ENCODE data around the gene AQP12B.

AQP12B gene

DNA sequence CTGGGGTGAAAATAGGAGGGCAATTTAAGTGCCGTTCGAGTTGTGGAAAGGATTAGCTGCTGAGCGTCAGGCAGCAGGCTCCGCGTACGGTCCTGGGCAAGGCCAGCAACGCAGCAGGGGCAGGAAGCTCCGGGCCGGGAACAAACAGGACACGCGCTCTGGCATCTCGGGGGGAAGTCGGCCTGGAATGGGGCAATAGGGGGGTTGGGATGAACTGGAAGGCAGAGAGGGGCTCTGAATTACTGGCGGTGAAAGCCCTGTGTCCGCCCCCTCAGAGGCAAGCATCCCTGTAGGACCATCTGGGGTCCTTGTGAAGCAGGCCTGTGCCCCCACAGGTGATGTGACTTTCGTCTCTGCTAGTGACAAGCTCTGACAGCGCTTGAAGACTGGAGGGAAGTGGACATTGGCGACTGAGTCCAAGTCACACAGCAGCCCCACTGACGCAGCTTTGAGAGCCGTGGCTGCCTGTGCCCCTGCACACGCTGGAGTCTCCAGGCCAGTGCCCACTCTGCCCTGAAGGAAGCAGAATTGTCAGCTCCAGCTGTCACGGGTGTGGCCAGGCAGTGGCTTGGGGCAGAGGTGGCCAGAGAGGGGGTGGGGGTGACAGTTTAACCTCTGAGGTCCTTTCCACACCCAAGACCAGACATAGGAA lies 35.1 kb downstream of the AQP12B start:
- no peak for DNase-seq (ENCODE audit: low read depth in 2 of 2)

DNA sequence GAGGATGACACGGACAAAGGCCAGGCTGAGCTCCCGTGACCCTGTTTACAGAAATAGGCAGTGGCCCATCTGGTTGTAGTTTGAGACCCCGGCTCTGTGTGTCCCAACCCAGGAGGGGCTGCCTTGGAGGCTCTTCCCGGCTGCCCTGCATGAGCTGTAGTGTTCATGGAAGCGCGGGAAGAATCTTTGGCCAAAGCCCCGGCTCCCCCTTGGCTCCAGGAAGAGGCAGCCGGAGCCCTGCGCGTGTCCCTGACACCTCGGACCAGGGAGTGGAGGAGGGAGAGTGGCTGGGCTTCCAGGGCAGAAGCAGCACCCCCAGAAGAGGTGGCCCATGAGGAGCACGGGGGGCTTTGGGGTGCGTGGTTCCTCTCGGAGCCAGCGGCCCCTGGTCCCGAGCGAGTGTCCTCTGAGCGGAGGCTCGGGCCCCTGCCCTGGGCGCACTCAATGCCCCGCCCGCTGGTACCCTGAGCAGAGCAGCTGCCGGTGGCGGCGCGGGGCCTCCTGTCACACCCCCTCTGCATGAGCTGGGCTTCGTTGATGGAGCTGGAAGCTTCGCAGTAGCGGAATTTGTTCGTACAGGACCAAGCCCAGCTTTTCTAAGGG lies 35.7 kb downstream of the AQP12B start:
- DNase-seq (ENCODE audit: low read depth in 2 of 2): no peak

DNA sequence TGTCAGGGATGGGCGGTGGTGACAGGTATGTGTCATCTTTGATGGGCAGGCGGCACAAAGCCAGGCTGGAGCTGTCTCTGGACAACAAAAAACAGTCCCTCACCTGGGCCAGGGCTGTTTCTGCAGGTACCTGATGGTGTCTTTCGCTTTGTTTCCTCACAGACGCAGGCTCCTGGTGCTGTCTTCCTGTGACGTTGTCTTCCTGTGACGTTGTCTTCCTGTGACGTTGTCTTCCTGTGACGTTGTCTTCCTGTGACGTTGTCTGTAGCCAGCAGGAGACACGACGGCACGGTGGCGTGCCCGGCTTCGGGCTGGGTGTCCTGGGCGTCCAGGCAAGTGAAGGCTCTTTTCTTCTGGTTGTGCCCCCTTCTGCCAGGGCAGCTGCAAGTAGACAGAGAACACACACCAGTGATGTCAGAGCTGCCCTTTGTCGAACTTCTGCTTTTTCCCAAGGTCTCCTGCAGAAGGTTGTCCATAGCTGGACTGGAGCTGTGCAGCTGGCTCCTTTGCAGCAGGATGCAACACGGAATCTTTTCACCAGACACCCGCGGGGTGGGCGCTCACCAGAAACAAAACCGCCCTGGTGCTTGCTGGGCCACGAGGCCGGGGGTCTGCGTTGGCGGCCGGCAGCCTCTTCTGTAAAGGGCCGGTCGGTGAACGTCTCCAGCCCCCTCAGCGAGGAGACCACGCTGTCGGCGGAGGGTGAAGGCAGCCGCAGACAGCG lies 36.3 kb downstream of the AQP12B start:
- no peak for DNase-seq (ENCODE audit: low read depth in 2 of 2)

DNA sequence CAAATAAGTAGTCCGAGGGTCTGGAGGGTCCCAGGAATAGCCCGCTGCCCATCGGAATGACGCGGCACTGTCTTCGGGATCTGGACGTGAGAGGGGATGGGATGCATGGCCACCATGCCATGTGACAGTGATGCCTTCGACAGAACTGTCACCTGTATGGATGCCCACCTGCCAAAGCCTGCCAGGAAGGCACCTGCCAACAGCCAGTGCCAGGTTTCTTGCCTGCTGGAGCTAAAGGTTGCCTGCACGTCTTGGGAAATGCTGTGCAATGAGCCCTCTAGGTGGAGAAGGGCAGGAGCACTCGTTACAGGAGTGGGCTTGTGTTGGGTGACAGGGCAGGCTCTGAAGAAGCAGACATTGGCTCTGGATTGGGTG lies 36.9 kb downstream of the AQP12B start:
- no peak for DNase-seq (ENCODE audit: low read depth in 2 of 2)

DNA sequence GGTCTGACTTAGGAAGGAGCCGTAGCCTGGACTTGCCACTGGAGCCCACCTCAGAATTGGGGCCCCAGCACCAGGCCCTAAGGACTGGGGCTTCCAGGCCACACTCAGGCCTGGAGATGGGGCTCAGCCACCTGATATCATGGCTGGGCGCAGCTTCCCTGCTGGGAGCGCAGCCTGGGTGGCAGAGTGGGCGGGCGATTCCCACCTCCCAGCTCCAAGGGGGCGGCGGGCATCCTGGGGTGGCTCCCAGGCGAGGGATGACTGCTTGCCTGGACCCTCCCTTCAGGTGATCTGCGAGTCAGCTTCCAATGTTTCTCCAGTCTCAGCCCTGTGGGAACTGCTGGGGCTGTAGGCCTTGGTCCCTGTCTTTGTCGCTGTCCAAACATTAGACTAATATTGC lies 37.3 kb downstream of the AQP12B start:
- no peak for DNase-seq (ENCODE audit: low read depth in 2 of 2)

DNA sequence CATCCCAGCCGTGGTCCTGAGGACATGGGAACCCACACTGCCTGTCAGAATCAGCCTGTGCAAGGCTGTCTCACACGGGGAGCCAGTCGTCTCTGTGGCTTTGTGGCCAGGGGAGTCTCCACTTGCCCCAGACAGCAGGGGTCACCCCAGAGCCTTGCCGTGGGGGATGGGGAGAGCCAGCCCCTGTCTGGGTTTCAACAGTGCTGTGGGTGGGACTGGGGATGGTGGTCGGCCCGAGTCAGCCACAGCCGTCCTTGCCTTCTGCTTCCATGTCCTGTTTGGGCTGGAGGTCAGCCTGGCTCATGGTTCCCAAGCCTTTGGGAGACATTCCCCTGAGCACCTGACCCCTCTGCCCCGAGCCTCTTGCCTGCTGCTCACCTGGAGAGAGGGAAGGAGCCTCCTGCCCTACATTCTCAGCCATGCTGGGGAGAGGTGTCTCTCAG lies 37.8 kb downstream of the AQP12B start:
- DNase-seq (ENCODE audit: low read depth in 2 of 2): no peak

DNA sequence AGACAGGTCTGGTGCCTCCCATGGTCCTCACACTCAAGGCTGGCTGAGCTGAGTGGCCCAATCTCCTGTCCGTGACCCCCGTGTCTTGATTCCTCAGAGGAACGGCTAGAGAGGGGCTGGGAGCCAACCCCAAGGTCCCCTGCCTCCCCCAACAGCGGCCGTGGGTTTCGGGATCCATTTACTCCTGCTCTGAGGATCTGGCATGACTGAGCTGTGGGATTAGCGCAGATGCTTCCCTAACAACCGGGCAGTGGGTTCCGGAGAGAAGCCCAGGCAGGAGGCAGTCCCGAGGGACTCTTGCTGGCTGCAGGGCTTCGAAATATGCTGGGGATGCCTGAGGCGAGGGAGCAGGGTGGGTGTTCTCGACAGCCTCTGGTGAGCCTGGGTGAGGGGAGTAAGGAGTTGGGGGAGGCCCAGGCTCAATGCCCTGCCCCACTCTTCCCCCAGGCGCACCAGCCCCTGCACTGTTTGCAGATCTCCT lies 38.5 kb downstream of the AQP12B start:
- no peak for DNase-seq (ENCODE audit: low read depth in 2 of 2)

DNA sequence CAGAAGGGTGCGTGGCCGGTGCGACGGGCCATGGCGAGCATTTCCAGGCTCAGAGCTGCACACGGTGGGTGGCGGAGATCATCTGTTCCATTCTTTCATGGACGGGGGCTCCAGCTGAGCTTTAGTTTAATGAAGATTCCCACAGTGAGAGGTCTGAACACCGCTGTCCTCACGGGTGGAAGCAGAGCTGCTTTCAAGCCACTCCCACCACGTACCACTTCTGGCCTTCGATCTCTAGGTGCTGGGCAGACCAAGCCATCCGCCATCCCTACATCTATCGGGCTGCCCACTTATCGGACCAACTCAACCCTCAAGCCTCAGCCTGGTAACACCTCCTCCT lies 38.9 kb downstream of the AQP12B start:
- DNase-seq (ENCODE audit: low read depth in 2 of 2): no peak

DNA sequence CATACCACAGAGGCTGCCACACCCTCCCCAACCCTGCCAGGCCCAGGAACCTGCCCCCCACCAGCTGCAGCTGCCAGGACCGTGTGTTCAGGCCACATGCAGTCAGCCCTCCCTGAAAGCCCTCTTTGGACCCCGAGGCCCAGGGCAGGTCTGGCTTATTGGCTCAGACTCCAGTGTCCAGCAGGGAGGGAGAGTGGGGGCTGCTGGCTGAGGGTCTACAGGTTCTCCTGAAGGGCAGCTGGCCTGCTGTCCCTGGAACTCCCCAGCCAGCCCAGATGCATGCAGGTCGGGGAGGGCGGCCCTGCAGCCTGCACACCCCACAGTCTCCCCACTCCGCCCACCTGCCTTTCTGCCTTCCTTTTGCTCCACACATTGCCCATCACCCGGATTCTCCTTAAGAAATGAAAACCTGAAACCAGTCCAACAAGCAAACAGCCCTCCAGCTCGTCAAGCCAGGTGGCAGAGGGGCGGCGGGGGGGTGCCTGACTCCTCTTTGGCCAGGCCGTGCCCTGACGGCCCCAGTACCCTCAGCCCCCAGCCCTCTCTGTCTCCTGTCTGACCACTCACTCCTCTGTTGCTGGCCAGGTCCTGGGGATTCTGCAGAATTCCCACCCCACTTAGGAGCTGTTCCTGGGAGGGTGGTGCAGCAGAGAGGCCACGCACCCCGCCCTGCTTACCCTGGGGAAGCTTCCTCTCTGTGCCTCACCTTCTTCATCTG lies 39.4 kb downstream of the AQP12B start:
- no peak for DNase-seq (ENCODE audit: low read depth in 2 of 2)

DNA sequence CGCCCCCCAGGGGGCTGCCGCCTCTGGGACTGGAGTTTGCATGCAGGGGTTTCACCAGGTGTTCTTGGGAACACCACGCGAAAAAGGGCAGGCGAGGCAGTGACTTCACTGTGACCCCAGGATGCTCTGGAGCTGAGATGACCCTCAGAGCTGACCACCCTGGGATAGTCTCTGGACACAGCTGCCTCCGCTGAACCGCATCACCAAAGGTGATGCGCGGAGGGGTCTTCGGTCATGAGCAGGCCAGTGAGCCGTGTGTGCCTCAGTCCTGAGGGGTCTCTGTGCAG lies 39.9 kb downstream of the AQP12B start:
- DNase-seq (ENCODE audit: low read depth in 2 of 2): no peak

DNA sequence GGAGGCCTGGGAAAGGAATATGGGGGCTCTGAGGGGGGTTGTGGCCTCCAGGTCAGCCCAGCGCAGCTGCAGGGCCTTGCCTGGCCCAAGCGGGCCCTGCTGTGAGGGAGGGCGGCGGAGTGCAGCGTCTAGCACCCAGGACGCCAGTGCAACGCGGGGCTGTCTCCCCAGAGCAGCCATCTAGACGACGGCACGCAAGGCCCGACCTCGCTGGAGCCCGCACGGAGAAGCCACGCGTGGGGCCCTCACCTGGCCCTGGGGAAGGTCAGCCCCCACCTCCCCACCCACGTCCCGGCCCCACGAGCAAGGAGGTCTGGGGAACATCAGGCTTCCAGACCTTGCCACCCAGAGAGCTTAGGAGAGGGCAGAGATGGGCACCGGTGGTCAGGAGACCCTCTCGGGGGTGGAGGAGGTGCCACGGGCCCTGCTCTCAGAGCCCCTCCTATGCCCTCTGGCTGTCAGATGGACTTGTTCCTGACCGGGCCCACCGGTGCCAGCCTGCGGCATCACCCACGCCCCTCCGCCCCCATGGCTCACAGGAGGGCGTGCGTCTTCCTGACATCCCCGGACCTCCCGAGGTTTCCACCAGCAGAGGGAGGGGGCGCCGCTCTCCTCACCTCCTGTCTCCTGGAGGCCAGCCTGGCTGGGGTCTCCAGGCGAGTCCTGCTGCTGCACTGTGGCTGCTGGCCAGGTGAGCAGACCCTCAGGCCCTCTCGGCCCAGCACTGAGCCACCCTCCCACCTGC lies 40.5 kb downstream of the AQP12B start:
- DNase-seq (ENCODE audit: low read depth in 2 of 2): no peak

DNA sequence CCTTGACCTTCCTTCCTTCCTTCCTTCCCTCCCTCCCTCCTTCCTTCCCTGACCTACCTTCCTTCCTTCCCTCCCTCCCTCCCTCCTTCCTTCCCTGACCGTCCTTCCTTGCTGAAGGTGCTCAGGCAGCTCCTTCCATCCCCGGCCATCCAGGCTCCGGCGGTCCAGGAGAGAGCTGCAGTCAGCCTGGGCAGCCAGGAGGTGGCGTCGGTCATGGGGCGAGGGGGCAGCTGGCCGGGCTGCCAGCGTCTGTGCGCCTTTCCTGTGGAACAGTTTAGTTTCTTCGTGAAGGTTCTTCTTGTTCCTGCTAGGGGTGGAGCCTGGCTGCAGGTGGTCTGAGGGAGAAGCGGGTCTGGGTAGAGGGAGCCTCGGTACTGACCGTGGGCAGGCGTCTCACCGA lies 41.7 kb downstream of the AQP12B start:
- DNase-seq (ENCODE audit: low read depth in 2 of 2): no peak

DNA sequence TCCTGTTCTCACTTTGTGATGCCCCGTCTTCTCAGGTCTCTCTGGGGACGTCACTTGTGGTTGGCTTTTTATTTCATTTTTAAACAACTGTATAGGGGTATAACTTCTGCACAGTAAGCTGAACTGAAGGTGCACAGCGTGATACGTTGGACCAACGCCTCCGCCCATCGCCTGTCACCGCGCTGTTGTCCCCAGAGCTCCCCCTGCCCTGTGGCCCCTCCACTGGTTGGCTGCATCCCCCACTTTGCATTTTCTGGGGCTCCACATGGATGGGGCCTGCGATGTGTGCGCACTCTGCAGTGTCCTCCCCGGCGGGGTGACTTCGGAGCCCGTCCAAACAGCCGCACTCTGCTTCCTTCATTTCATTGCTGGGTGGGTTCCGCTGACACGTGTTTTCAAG lies 43.1 kb downstream of the AQP12B start:
- DNase-seq (ENCODE audit: low read depth in 2 of 2): no peak

DNA sequence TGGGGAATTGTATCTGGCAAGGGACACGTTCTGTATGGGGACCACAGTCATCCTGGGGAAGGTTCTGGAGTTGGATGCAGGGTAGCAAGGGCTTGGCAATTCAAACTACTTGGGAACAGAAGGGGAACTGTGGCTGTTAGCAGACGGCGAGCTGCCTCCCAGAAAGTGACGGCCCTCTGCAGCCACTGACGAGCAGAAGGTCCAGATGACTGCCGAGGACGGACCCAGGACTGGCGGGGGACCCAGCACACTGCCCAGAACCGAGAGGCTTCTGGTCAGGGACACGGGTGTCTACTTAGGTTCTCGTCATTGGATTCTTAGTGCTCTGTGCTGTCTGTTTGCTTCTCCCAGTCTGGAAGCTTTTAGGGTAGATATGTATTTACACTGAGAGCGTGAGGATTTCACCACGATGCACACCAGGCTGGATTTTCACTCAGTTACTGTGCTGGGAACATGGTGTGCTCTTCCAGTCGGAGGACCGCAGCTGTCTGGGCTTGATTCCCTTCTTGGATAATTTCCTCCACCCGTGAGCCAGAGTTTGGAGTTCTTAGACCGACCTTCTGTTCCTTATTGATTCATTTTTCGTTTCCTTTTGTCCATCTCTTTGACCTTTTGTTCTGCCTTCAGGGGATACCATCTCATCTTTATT lies 44.0 kb downstream of the AQP12B start:
- DNase-seq (ENCODE audit: low read depth in 2 of 2): no peak

DNA sequence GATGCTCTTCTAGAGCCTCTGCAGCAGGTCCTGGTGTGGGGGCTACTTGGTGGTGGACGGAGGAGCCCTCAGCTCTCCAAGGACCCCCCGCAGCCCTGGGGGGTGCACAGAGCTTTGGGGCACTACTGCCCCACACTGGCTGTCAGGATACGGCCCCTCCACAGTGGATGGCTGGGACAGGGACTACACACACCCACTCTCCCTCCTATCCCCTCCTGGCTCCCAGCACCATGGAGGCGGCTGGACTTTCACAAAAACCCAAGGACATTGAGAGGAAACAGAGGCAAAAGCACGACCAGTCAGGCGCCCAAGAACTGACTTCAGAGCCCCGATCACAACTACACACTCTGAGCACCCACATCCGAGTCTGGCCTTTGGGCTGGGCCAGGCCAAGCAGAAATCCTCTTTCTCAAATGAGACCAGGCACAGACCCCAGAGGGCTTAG lies 44.8 kb downstream of the AQP12B start:
- no peak for DNase-seq (ENCODE audit: low read depth in 2 of 2)

DNA sequence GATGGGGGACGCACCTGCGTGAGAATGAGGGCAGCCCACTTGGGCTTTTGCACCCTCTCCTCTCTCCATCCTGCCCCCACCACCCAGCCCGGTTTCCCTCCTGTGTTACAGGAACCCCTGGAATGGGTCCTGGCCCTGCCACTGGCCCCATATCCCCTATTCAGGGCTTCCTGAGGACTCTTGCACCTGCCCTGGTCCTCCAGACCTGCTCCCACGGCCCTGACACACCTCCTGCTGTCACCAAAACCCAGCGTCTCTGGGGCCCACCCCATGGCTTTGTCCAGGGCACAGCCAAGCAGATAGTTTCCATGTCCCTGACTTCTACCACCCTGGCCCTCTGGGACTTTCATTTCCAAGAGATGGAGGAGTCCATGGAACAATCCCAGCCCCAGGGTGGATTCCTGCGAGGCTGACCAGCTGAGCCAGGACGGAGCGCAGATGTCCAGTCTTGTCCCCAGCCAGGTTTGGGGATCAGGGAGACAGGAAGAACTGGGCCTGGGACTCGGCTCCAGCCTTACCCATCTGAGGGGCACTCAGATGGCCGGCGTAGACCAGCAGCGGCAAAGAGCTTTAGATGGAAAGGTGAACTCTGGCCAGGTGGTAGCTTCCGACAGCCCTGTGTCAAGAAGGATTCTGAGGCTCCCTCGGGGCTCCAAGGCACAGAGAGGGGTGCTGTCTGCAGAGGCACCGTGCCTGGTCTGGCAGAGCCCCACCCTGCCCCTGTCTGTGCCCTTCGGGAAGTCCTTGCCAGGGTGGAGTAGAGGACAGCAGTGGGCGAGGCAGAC lies 45.4 kb downstream of the AQP12B start:
- no peak for DNase-seq (ENCODE audit: low read depth in 2 of 2)

DNA sequence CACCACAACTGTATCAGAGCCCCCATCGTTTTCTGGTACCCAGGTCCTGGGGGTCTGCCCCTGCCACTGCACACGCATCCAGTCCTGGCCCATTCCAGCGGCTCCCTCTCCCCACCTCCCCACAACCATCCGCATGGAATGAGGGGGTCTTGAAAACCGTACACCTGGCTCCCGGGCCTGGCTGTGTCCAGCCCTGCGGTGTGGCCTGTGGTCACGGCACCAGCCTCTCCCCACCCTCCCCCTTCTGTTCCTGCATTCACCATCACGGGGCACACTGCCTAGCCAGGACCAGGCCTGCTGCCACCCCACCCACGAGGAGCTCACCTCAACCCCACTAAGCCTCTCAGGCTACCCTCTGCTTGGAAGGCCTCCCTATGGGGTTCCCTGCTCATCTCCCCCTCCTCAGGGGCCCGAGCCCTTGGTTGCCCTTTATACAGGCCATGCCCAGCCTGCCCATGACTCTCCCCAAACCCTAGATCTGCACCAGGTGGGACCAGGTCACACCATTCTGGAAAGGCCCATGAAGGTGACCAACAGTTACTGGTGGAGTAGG lies 46.0 kb downstream of the AQP12B start:
- no peak for DNase-seq (ENCODE audit: low read depth in 2 of 2)

DNA sequence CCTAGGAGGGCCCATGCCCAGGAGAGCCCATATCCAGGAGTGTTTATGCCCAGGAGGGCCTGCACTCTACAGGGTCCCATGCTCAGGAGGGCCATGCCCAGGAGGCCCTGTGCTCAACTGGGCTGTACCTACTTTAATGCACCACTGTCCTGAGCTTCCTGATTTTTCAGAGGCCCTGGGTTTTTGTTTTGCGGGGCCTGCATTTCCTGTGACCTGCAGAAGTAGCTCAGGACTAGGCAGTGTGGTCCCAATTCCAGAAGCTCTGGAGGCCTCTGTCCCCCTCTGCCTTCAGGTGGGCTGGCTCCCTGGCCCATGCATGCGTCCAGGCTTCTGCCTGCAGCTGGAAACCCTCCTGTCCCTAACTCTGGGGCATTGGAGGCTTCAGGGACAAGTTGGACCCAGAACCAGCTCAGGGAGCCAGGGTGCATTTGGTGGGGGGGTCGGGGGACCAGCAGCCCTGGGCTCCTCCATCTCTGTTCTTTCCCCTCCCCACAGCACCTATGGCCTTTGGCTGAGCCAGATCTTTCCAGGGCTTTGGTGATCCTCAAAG lies 46.6 kb downstream of the AQP12B start:
- no peak for DNase-seq (ENCODE audit: low read depth in 2 of 2)

DNA sequence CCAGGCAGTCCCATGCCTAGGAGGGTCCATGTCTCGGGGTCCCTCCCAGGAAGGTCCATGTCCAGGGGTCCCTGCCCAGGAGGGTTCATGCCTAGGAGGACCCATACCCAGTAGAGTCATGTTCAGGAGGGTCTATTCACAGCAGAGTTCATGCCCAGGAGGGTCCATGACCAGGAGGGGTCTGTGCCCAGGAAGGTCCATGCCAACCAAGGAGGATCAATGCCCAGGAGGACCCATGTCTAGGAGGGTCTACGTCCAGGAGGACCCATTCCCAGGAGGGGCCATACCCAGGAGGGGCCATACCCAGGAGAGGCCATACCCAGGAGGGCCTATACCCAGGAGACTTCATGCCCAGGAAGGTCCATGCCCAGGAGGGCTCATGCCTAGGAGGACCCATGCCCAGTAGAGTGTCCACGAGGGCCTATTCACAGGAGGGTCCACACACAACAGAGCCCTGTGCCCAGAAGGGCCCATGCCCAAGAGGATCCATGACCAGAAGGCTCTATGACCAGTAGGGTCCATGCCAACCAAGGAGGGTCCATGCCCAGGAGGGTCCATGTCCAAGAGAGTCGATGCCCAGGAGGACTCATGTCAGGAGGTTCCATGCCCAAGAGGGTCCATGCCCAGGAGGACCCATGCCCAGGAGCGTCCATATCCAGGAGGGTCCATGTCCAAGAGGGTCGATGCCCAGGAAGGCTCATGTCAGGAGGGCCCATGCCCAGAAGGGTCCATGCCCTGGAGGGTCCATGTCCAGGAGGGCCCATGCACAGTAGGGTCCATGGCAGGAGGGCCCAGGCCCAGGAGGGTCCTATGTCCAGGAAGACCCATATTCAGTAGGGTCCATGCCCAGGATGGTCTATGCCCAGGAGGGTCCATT lies 47.3 kb downstream of the AQP12B start:
- no peak for DNase-seq (ENCODE audit: low read depth in 2 of 2)

Data from activated CD4-positive, alpha-beta T cell treated with anti-CD3 and anti-CD28 coated beads for 24 hours (primary cell).